SK-N-MC (cell line): ENCODE data around the gene SLC6A9.

Experiments used
- EZH2 ChIP-seq: fragments of 200-600 bp; sonication (generic); IDR thresholded peaks from one replicate; pipeline ENCODE4 v1.6.1; 2017; ENCODE audit warnings: antibody characterized with exemption
- FOXP2 ChIP-seq: optimal IDR thresholded peaks from 2 replicates; pipeline ENCODE3; 2011; ENCODE audit warnings: mild to moderate bottlenecking, moderate library complexity; ENCODE audit not compliant: insufficient read depth; ENCODE audit errors: extremely low read length, control extremely low read depth
- POLR2AphosphoS5 ChIP-seq: IDR thresholded peaks from 2 replicates; pipeline ENCODE4 v1.6.1; 2012; ENCODE audit warnings: mild to moderate bottlenecking, low read depth, low read length, borderline replicate concordance

GRCh38 chr1:44045064-44045463, 13.8 kb upstream of the SLC6A9 start:
- TF ChIP-seq EZH2 (no peak), POLR2AphosphoS5 (no peak), FOXP2 (no peak)
